Lower lobe of right lung (tissue), 2 donors: ENCODE results near the gene ANKRD10. TPM values are rescaled to one million over a fixed set of nuclear protein-coding genes. Genes with fewer than 3 reads are reported as not detected.

ENCODE experiments used
- ATAC-seq, 2 donors: fragments of 200-7000 bp; cut with Tn5 transposase; one replicate each; pipeline ENCODE4 v1.9.1; 2020 to 2022; ENCODE audit warnings: mild to moderate bottlenecking in 2 of 2, moderate library complexity in 2 of 2
- DNase-seq: peaks from one replicate; pipeline ENCODE4 v3.0.0-alpha.2; 2020
- H3K27ac ChIP-seq: fragments of 200-600 bp; one replicate; pipeline ENCODE4 v1.8.0; 2022
- H3K27me3 ChIP-seq: fragments of 200-600 bp; one replicate; pipeline ENCODE4 v1.8.0; 2022; ENCODE audit warnings: low read depth
- H3K36me3 ChIP-seq: fragments of 200-600 bp; one replicate; pipeline ENCODE4 v1.8.0; 2022; ENCODE audit warnings: mild to moderate bottlenecking
- H3K4me1 ChIP-seq: fragments of 200-600 bp; one replicate; pipeline ENCODE4 v1.8.0; 2022
- H3K4me3 ChIP-seq: fragments of 200-600 bp; one replicate; pipeline ENCODE4 v1.8.0; 2022; ENCODE audit warnings: mild to moderate bottlenecking
- H3K9me3 ChIP-seq: fragments of 200-600 bp; one replicate; pipeline ENCODE4 v1.8.0; 2022
- intact Hi-C: fragments of 100-400 bp; cut with DNase I; formaldehyde crosslinking; loops from one replicate; pipeline ENCODE4 v1.11.0; 2022
- total RNA-seq: library from RNA; stranded (reverse); fragmentation: NEBNext Ultra II Directional; extraction: Animal tissue kit (Norgen Biotek cat#: 25700); gene quantifications from one replicate; pipeline ENCODE4 v1.2.1, GENCODE V29; 2021
- TF ChIP-seq, protein P1 (sequence below): fragments of 200-600 bp; IDR thresholded peaks from one replicate; pipeline ENCODE4 v1.8.0; 2022; ENCODE audit warnings: antibody characterized with exemption, mild to moderate bottlenecking
- donor health status: DM: no; HTN: yes; CAD: no; lungs with severe emphysema.

Gene ANKRD10
- total RNA-seq, 1 donor from 2014 or later: 132 TPM

DNA sequence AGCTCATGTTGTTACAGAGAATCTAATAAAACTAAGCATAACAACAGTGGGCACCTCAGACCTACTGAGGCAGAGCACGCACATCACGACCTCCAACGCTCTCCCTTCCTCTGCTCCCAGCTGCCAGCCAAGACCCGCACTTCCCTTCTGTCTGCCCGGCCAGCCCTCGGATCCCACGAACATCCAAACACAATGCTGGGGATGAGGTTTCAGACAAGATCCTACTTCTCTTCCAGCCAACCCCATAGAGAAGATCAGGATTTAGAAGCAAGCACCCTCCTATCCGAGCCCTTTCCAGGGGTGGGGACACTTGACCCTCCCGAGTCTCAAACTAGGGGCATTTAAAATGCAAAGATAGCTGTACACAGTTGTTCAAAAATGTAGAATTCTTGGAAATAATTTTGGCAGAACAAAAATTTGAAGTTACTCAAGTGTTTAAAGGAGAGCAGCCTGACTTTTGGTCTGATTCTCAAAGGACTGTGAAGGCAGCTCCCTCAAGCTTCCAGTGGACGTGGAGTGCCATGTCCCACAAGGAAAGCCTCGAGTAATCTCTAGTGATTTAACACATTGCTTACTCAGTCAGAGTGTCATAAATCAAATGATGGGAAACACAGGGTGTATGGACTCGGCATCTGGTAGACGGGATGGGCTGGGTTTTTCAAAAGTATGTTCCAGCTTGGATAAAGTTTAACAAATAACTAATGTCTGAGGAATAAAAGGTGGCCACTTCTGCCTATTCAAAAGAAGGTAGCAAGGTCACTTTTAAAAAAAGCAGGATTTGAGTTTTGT lies 32.8 kb downstream of the ANKRD10 start:
- DNase-seq (no peak), ATAC-seq (no peak)
- Histone ChIP-seq H3K9me3 (no peaks in the 10 kb centered on the region), H3K36me3 (peaks cover 20% of the 10 kb centered on the region), H3K4me3 (no peak overlapping the region), H3K27ac (no peak overlapping the region), H3K4me1 (no peaks in the 10 kb centered on the region), H3K27me3 (no peaks in the 10 kb centered on the region)
- intact Hi-C loops: no loop called here
- TF ChIP-seq, protein P1, sequence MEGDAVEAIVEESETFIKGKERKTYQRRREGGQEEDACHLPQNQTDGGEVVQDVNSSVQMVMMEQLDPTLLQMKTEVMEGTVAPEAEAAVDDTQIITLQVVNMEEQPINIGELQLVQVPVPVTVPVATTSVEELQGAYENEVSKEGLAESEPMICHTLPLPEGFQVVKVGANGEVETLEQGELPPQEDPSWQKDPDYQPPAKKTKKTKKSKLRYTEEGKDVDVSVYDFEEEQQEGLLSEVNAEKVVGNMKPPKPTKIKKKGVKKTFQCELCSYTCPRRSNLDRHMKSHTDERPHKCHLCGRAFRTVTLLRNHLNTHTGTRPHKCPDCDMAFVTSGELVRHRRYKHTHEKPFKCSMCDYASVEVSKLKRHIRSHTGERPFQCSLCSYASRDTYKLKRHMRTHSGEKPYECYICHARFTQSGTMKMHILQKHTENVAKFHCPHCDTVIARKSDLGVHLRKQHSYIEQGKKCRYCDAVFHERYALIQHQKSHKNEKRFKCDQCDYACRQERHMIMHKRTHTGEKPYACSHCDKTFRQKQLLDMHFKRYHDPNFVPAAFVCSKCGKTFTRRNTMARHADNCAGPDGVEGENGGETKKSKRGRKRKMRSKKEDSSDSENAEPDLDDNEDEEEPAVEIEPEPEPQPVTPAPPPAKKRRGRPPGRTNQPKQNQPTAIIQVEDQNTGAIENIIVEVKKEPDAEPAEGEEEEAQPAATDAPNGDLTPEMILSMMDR: no peak

DNA sequence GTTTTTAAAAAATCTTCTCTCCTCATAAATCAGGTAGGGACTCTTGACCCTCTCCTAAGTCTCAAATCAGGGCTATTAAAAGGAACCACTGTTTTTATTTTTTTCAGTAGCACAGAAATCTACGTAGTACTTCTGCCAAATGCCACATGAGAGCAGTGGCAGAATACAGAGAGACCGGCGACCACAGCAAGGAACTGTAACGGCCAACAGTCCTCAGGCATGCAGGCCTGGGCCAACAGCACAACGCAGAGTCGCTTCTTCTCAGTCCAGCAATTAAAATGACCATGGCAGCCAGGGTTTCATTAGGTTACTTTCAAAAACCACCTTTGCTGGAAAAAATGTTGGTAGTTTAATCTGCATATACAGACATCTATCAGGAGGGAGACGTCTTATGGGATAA lies 34.2 kb downstream of the ANKRD10 start:
- Histone ChIP-seq H3K4me3 (no peak overlapping the region), H3K9me3 (no peaks in the 10 kb centered on the region), H3K27ac (no peak overlapping the region), H3K27me3 (no peaks in the 10 kb centered on the region), H3K36me3 (peaks cover 20% of the 10 kb centered on the region), H3K4me1 (no peaks in the 10 kb centered on the region)
- no peak for ATAC-seq
- intact Hi-C loops: no loop called here
- no peak for DNase-seq
- TF ChIP-seq, protein P1: no peak

DNA sequence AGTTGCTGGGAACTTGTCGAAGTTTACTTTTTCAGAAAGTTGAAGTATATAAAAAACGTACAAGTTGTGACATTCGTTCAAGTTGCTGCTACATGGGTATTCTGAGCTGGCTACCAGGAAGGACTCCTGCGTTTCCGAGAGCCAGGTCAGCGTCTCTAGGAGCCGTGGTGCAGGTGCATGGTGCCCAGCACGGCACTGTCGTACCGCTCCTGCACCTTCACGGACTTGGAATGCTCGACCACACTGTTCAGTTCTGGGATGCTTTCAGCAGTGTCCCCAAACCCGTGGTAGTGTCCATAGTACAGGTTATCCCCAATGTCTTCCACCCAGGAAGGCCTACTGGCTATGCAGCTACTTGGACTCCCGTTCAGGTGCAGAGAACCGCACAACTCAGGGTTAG lies 35.4 kb downstream of the ANKRD10 start:
- Histone ChIP-seq H3K4me1 (peaks cover 8% of the 10 kb centered on the region), H3K9me3 (no peaks in the 10 kb centered on the region), H3K27ac (no peak overlapping the region), H3K36me3 (peaks cover 20% of the 10 kb centered on the region), H3K4me3 (no peak overlapping the region), H3K27me3 (no peaks in the 10 kb centered on the region)
- TF ChIP-seq, protein P1: no peak
- intact Hi-C loops: no loop called here
- ATAC-seq: no peak
- no peak for DNase-seq

DNA sequence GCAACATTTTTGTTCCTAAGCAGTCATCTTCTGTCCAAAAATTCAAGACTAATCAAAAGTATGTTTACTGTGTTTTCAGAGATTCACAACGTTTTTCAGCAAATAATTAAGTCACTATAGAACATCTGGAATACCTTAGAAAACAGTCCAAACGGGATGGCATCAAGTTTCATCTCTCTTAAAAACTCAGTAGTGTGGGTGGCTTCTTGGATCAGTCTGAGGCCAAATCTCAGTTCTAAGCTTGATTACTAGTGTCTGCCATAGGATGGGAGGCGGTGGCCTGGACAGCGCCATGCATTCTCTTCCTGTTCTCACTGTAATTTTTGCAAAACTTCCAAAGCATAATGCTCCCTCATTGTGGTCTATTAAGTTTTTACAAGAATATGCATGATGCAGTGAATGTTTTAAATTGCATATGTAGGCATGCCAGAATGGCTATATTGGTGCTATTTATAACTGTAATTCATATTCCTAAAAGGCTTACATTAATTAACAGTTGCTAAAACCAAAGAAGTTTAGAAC lies 37.1 kb downstream of the ANKRD10 start:
- Histone ChIP-seq H3K27ac (no peak overlapping the region), H3K27me3 (no peaks in the 10 kb centered on the region), H3K9me3 (no peaks in the 10 kb centered on the region), H3K4me1 (peaks cover 12% of the 10 kb centered on the region), H3K36me3 (peaks cover 20% of the 10 kb centered on the region), H3K4me3 (no peak overlapping the region)
- DNase-seq (no peak), ATAC-seq (no peak)
- TF ChIP-seq, protein P1: no peak
- intact Hi-C loops: no loop called here

DNA sequence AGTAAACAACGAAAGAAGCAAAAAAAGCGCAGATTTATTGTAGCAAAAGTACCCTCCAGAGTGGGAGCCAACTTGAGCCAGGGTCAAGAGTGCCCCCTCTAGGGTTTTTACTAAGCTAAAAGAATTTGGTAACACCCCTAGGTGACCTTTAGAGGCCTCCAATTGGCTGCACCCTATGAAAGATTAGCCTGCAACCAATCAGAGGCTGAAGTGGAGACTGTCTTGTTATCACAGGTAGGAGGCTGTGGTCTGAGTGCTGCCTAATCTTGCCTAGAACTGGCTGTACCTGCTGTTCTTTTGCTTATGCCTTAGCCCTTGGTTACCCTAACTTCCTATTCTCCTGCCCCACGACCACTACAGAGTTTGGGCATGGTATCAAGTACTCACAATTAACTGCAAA lies 38.3 kb downstream of the ANKRD10 start:
- no peak for ATAC-seq
- intact Hi-C loops: no loop called here
- no peaks in the 10 kb centered on the region for H3K9me3 ChIP-seq
- TF ChIP-seq, protein P1: no peak
- no peaks in the 10 kb centered on the region for H3K27me3 ChIP-seq
- H3K4me1 ChIP-seq: peaks cover 12% of the 10 kb centered on the region
- DNase-seq: no peak
- H3K36me3 ChIP-seq: peaks cover 20% of the 10 kb centered on the region
- no peak overlapping the region for H3K27ac ChIP-seq
- no peak overlapping the region for H3K4me3 ChIP-seq
